Ovary (tissue), 3 donors: Measurements from ENCODE around the gene PARVA.

Experiments
- CTCF ChIP-seq, 3 donors: fragments of 450-650 bp in 2 of 3; fragments of 200-600 bp in 1 of 3; IDR thresholded peaks; one replicate each; pipeline versions ENCODE4 v1.5.1 to v1.8.0; 2016 to 2022; ENCODE audit warnings: antibody characterized with exemption in 3 of 3, mild to moderate bottlenecking in 1 of 3
- EP300 ChIP-seq: sonication (generic); formaldehyde crosslinking; IDR thresholded peaks from one replicate; pipeline ENCODE4 v1.6.1; 2017; ENCODE audit warnings: antibody characterized with exemption
- POLR2A ChIP-seq: fragments of 450-650 bp; IDR thresholded peaks from one replicate; pipeline ENCODE4 v1.6.1; 2017; ENCODE audit warnings: antibody characterized with exemption, mild to moderate bottlenecking, moderate library complexity
- donor health status: DM: no; HTN: no; CAD: no.

DNA sequence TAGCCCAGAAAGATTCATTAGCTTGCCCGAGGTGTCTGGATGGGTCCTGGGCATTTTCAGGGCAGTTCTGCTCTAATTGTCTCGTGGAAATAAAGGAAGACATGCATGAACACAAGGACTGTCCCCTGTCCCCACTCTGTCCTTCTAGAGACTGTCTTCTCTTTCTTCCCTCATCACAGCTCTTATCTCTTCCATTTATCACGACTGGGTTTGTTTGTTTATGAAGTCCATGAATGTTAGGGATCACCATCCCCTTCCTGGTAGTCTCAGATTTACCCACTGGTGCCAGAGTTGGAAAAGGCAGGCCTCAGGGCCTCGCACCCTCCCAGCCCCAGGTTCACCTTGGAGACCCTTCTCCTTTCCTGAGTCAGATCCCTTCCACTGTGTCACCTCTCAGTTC lies 134.8 kb downstream of the PARVA start:
- no peak for TF ChIP-seq POLR2A
- TF ChIP-seq CTCF (IDR thresholded peaks at IDR 0.05) = no peak
- no peak for TF ChIP-seq EP300
